IPS DF 4.7 (cell line): ENCODE results near the gene RPAP3.

Experiments
- DNase-seq: peaks from one replicate; pipeline ENCODE4 v3.0.0-alpha.2; 2013; ENCODE audit warnings: low spot score; ENCODE audit errors: extremely low read depth

The RPAP3 gene

DNA sequence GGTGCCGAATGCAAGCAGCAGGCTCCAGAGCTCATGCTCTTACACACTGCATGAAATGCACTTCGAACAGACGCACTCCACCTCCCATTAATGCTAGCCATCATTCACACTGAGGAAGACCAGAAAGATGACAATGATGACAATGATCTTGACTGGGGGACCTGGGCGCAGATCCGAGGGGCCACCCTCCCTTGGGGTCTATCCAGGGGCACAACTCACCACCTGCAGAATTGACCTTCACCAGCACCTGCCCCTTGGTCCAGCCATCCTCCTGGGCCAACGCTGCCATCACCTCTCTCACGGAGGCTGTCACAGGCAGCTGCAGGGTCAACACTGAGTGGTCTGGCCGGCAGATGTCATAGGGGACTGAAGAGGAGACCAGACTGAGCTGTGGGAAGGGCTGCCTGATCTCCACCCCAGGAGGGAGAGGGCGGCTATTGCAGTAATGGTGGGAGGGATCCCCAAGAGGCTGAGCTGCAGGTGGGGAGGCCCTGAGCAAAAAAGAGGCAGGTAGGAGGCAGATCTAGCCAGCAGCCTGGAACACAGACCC lies 37.6 kb upstream of the RPAP3 start:
- DNase-seq, result no peak

DNA sequence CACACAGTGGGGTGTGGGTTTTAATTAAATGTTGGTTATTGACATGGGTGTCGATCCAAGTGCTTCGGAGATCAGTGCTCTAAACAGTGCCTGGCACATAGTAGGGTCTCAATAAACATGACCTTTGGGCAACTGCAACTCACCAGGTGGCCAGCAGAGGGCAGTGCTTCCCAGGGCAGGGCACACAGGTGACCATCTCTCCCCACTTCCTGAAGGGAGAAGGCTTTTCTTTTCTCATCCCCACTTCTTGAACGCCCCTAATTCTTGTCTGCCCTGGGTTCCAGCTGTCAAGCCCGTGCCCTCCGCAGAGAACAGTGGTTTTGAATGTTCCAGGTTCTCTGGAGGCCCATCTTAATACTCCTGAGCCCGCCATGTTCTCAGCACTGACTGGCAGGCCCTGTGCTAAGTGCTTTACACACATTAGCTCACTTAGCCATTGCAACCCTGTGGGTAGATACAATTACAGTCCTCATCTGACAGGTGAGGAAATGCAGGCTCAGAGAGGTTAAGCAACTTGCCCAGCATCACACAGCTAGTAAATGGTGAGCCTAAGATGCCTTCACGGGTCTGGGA lies 36.5 kb upstream of the RPAP3 start:
- no peak for DNase-seq

DNA sequence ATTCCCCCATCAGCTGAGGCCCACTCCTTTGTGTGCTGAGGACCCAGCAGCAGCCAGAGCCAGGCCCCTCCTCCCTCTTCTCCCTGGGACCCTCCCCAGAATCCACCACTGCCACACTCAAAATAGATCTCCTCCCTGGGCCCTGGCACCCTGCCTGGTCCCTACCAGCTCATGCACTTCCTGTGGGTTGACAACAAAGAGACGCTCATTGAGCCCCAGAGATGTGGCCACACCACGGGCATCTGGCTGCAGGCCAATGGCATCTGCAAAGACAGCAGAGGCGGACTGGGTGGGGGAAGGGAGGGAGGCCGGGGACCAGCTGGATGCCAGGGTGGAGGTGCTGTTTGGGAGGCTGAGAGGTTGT lies 35.5 kb upstream of the RPAP3 start:
- no peak for DNase-seq

DNA sequence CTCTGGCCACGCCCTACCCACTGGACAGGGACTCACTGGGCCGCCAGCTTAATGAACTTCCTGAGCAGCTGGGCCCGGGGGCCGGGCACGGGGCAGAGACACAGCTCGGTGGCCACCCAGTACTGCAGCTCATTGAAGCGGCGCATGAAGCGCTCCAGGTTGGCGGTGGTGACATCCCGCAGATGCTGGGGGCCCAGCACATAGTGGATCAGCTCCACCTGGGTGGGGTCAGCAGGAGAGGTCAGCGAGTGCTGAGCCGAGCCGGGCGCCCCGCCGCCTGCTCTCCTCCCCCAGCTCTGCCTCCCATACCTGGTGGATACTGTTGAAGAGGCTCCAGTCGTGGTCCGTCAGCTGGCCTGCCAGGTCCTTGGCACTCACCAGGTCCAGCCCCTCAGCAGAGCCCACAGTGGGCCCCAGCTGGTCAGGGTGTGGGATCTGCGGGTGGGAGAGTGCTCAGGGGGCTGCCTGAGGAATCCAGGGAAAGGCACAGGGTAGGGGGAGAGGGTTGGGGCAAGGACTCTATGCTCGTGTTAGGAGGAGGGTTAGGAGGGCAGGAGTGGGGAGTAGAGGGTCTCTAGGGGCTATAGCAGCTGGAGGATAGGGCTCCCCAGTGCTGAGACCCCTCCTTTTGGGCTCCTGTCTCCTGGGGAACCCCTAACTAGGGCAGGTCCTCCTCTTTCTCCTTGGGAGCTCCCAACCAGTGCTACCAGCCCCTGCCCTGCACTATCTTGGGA lies 34.9 kb upstream of the RPAP3 start:
- DNase-seq, result no peak

DNA sequence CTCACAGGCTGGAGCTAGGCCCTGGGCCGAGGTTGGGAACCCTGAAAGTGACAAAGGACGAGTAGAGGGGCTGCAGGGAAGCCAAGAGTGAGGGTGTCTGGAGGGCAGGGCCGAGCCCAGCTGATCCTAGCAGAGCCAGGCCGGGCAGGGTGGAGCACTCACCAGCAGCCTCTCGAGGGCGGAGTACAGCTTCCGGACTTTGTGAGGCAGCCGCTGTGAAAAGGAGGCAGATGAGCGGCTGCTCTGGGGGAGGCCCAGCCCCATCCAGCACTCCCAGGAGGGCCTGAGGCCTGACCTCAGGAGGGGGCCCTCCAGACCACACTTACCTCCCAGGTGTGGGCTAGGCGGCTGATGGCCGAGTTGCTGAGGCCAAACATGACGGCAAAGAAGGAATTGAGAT lies 34.1 kb upstream of the RPAP3 start:
- no peak for DNase-seq

DNA sequence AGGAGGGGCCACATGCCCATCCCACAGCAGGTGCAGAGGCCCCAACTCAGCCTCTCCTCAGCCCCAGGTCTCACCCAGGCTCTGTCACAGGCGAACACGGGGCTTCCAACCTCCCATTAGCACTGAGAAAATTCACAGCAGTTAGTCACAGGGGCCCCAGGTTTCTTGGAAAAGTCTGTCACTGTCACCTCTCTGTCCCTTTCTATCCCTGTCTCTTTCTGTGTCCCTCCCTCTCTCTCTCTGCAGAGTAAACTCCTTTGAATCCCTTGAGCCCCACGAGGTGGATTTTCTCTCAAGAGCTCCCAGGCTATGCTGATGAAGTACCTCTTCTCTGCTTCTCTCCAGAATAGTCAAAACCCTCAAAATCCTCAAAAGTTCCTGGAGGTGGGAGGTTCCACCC lies 33.5 kb upstream of the RPAP3 start:
- DNase-seq, result no peak

DNA sequence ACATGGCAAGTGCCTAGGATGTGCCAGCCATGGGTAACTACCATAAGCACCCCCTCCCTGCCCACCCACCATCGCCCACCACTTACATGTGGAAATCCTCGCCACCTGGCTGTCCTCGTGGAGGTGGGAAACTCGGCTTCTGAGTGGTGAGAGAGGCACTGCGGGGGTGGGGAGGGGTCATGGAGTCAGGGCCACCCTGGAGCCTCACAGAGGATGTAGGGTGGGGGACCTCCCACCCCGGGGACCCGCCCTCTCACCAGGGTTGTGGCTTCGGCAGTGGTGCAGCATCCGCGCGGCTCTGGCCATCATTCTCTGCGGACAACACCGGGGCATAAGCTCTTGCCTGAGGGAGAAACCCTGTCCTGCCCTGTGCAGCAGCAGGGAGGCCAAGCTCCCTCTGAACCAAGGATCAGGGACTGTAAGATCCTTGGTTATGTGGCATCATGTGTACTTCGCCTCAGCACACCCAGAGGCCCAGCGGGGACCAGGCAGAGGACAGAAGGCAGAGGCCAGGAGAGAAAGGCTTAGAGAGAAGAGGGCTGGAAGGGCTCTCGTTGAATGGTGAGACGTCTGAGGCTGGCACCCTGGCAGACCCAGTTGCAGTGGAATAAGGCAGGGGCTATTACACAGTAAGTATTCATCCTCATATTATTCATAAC lies 32.2 kb upstream of the RPAP3 start:
- DNase-seq, result no peak

DNA sequence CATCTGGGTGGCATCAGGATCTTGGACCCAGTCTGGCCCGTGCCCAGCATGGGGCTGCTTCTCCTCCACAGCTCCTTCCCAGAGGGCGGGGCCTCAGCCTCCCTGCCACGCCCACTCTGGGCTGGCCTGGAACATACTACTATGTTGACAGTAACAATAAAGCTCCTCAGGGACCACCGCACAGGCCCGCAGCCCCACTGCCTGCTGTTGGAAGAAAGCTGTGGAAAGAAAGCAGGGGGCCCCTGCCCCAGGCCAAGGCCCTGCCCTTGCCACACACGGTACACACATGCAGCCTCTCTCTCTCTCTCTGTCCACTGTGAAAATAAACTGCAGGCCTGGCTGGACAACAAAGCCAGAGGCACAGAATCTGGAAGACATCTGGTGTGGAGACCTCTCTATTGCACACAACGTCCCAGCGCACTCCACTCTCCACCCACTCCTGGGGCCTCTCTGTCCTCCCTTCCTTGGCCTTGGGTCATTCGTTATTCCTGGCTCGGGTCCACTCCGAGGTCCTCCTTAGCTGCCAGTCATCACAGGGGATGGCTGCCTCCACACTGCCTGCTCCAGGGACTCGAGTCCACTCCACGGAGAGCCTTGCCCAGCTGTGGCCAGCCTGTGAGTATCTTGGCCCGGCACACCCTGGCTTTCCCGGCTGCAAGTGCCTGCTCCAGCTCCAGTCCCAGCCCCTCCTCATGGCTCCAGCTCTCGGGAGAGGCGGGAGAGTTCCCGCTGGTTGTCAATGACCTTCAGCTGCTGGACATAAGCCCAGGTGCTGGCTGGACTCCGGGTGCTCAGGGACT lies 31.2 kb upstream of the RPAP3 start:
- DNase-seq, result no peak

DNA sequence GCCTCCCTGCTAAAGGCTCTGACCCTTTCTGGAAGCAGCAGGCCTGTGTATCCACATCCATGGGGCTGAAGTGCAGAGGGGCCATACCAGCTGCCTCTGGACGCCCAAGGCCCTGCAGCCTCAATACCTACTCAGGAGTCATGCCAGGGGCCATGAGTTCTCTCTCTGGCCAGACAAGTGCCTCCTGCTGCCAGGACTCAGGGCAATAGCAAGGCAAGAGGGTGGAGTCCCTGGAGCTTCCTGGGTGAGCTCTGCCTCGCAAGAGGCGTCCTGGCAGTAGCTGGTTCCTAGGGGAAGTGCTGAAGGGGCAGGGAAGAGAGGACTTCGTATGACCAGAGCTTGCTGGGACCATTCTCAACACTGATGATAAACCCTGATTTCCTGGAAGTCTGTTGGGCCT lies 30.4 kb upstream of the RPAP3 start:
- no peak for DNase-seq

DNA sequence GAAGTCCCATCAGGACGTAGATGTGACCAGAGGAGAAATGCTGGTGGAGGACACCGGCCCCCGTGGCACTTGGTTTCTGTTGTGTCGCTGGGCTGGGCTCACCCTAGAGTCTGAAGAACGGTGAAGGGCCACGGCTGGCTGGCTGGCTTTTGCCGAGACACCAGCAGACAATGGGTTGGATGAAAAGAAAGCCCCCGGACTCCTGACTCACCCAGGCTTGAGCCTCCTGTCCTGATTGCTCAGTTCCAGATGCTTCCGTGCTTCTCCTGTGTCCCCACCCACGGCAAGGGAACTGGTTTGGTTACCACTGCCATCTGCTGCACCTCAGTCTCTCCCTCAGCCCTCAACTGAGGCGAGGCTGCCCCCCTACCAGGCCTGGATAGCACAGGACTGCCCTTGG lies 29.8 kb upstream of the RPAP3 start:
- DNase-seq, result no peak

DNA sequence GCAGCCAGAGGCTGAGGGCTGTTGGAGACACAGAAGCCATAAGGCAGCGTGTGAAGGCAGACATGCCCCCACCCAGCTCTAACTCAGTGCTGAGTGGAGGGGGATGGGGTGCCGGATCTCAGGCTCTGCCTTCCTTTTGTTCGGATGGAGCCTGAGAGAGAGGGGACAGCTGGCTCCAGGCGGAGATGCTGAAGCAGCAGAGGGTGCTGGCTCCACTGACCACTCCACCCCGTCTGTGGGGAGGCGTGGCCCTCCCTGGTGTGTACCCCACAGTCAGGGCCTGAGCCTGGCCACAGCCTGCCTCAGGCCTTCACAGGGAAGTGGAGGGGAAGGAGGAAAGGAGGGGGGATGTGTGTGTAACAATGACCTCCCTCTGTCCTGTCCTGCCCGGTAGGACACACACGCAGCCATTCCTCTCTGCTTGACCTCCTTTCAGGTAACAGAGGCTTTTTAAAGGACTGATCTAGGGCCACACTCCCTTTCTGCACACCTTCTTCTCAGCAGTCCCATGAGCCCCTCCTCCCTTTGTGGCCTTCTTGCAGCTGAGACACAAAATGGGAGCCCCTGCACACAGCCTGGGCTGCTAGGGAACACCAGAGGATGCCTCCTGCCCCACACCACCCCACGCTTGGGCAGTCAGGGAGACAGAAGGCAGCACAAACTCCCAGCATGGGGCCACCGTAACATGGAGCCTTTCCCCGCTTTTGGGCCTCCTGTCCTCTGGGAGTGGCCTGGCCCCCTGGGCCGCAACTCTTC lies 29.1 kb upstream of the RPAP3 start:
- DNase-seq, result no peak

DNA sequence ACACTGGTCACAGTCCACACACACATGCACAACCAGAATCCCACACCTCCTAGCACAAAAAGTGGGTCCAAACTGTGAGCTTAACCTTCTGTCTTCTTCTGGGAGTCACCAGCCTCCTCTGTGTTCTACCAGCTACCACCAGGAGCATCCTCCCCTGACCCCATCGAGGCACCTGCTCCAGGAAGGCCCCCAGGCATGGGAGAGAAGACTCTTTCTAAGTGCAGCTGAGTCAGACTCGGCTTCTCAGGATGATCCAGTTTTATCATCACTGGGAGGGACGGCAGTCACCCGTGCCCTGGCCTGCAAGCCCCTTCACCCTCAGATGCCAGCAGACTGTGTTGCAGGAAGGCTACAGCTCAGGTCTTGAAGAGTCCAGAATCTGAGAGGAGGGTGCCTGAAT lies 27.3 kb upstream of the RPAP3 start:
- DNase-seq, result no peak

DNA sequence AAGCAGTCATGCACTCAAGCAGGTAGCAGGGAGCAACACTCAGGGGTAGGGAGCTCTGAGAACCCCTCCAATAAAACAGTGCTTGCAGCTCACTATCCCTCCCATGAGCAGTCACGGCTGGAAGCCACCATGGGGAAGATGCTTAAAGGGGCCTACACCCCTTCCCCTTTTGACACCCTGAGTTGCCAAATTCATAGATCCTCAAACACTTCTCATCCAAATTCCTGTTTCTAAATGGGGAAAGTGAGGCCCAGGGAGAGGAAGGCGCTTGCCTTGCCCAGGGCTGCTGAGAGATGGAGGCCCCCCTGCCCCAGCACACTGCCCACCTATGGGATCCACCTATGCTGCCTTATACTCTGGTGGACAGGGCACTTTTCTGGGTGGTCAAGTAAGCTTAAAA lies 26.7 kb upstream of the RPAP3 start:
- no peak for DNase-seq

DNA sequence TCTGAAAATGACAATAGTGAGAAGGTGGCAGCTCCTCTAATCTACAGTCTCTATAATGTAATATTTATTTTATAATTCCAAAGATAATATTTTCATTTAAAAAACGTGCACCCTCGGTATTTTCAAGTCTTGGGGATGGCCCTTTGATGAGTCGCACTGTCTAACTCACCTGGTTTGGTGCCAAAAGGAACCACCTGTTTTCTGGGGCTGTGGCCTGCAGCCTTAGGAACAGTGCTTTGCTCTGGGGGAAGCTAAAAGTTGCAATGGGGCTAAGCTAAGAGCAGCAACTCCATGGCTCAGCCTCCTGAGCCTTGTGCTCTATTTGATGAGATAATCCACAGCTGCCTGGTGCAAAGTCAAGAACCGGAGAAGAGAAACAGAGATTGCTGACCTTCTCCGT lies 25.9 kb upstream of the RPAP3 start:
- DNase-seq, result no peak

DNA sequence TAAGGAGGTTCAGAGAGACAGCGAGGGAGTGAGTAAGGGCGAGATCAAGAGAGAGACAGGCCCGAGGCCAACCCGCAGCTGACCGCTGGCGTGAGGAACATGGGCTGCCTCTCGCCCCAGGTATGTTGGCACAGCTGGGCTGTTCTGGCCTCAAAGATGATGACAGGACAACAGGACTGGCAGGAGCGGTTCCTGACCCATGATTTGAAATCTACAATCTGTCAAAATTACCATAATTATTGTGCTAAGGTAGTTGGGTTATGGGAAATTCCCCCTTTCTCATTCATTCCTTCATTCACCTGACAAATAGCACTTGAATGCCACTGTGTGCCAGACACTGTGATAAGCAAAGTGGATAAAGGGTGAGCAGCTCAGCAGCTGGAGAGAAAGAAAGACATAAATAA lies 24.5 kb upstream of the RPAP3 start:
- DNase-seq, result no peak

DNA sequence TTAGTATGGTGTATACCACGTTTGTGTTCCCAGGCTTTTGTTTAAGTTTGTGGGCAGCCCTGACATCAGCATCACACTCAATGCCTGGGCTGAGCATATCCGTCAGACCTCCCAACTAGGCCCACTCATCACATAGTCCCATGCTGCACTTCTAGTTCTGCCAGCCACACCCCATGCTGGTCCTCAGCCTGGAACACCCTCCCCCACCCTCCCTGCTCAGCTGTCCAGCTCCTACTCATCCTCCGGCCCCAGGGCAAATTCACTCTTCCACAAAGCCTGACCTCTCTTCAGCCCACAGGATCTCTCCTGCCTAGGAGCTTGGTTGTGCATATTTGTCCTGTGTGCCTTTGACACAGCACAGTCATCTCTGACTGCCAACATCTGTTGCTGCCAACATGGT lies 23.4 kb upstream of the RPAP3 start:
- no peak for DNase-seq

DNA sequence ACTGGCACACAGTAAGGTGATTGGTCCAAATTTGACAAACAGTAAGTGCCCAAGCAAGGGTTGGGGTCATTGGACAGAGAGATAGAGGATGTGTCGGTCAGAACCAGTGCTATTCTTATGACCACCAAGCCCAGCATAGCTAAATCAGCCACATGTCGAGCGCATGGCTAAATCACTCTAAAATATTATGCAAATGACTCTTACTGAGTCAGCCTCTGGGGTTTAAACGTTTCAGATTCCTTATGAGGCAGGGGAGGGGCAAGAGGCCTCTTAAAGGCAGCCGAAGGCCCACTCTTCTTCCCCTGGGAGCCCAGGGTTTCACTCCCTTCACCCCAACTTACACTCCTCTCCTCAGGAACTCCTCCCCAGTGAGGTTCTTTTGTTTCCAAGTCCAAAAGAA lies 20.1 kb upstream of the RPAP3 start:
- no peak for DNase-seq

DNA sequence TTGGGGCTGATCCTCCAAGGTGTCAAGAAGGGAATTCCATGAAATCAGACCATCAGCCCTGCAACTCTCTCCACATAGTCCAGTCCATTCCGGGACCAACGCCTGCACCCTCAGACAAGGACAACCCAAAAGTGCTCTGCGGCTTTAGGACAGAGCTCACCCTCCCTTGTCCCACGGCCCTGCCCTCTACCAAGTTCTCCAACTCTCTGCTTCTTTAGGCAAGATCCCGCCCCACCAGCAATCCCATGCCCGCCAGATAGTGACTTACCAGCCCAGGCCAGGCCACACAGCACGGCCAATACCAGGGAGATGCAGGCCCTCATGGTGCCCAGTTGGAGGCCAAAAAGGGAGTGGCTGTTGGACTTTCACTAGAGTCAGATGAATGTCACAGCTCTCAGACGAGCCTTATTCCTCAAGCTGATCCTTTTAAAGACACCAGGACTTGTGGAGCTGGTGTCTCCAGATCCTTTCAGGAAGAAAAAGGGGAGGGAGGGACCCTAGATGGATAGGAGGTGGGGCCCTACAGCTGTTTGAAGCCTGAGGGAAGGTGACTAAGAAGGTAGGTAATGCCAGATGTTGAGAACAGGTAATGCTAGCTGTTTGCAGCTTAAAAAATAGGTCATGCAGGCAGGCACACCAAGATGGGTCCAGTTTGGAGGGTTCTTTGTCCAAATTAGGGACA lies 19.4 kb upstream of the RPAP3 start, which contains the start of gene ENDOU:
Gene ENDOU (minus strand): TSS at position 400 of the 682 bp plus-strand sequence. CDS start 77 bp downstream, at position 323.
- DNase-seq, result no peak

DNA sequence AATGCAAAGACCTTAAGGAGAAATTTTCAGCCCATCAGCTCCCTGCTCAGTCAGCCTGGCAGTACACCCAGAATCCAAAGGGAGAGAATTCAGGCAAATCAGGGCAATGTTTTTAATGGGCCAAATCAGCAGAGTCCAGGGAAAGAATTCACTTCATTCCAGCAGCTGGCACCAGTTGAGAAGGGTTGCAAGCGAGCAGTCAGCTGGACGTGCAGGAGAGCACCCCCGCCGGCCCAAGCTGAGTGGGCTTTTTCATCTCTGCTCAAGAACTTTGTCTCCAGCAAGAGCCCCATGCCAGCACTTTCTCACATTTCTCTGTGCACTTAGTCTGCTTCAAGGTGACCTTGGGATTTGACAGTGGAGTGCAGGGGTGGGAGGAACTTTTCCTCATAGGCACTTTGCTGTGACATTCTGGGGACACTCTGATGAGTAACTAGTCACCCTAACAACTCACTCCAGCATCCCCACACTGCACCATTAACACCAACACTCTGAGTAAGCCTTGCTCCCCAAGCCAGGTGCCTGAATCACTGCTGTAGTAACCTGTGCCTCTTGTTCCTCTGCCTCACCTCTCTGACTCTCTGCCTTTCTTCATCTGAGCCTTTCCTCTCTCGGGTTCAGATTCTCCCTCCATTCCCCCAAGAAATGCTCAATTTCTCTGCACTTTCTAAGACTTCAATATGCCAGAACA lies 17.3 kb upstream of the RPAP3 start:
- DNase-seq, result no peak
